Measurements from ENCODE around the gene TRAPPC14. TPM values are rescaled to one million over a fixed set of nuclear protein-coding genes. Genes with fewer than 3 reads are reported as not detected.

The TRAPPC14 gene
- total and polyA plus RNA-seq, 2 of the 8 experiments (the other 6 are each of a cell fraction or from before 2014, with no cell fraction given) = 11.9 to 22.1 TPM

- no peak for TF ChIP-seq EZH2 (IDR thresholded peaks at IDR 0.05; ENCODE audit: low read depth, low read length, severe bottlenecking)
- TF ChIP-seq SP1 (IDR thresholded peaks at IDR 0.05; ENCODE audit: low read depth, low read length) = peak; percentile 99
- TF ChIP-seq BACH1 (IDR thresholded peaks at IDR 0.05; ENCODE audit: low read length) = no peak
- peak; percentile 94 for TF ChIP-seq SP4 (IDR thresholded peaks at IDR 0.05; ENCODE audit: low read length)
- TF ChIP-seq POLR2A (IDR thresholded peaks at IDR 0.05; ENCODE audit: control extremely low read depth in 1 of 2, low read depth in 2 of 2, low read length in 2 of 2) = peak; percentile 38 to 69; a peak in 2 of 3 replicates
- no peak for TF ChIP-seq POU5F1 (IDR thresholded peaks at IDR 0.05; ENCODE audit: low read depth, low read length)
- TF ChIP-seq MAFK (IDR thresholded peaks at IDR 0.05; ENCODE audit: low read depth, low read length) = no peak
- TF ChIP-seq CTCF (IDR thresholded peaks at IDR 0.05; ENCODE audit: control extremely low read depth in 1 of 3, insufficient read depth in 1 of 3, low read depth in 1 of 3, low read length in 3 of 3) = peak in 1 of 3 experiments; percentile 18; a peak in 2 of 4 replicates
- peak; percentile 83 for TF ChIP-seq MAX (IDR thresholded peaks at IDR 0.05)
- no peak for TF ChIP-seq NANOG (IDR thresholded peaks at IDR 0.05; ENCODE audit: insufficient read depth, low read depth, low read length, poor library complexity, severe bottlenecking)
- TF ChIP-seq TEAD4 (IDR thresholded peaks at IDR 0.05; ENCODE audit: low read depth, low read length) = no peak
- no peak for TF ChIP-seq RXRA (IDR thresholded peaks at IDR 0.05; ENCODE audit: insufficient read depth, low read depth, low read length)
- TF ChIP-seq NRF1 (IDR thresholded peaks at IDR 0.05; ENCODE audit: low read depth, low read length) = peak; percentile 72
- TF ChIP-seq SIX5 (IDR thresholded peaks at IDR 0.05; ENCODE audit: low read depth, low read length) = no peak
- no peak for TF ChIP-seq YY1 (IDR thresholded peaks at IDR 0.05; ENCODE audit: low read depth, low read length)
- peak; percentile 71 for TF ChIP-seq CREB1 (IDR thresholded peaks at IDR 0.05)
- no peak for TF ChIP-seq KDM1A (IDR thresholded peaks at IDR 0.05; ENCODE audit: borderline replicate concordance, low read length)
- TF ChIP-seq TAF1 (IDR thresholded peaks at IDR 0.05; ENCODE audit: low read depth, low read length) = peak; percentile 62
- no peak; a peak in 1 of 4 replicates for TF ChIP-seq SIN3A (conservative IDR thresholded peaks at IDR 0.05 in 1 of 2, IDR thresholded peaks at IDR 0.05 in 1 of 2; ENCODE audit: low read depth in 1 of 2, low read length in 2 of 2)
- TF ChIP-seq KDM5A (IDR thresholded peaks at IDR 0.05; ENCODE audit: low read length) = no peak
- no peak for TF ChIP-seq CBX8 (IDR thresholded peaks at IDR 0.05; ENCODE audit: borderline replicate concordance, low read depth, low read length)
- peak; percentile 32; the same call in 1 of the 2 replicates for TF ChIP-seq ATF3 (IDR thresholded peaks at IDR 0.05; ENCODE audit: insufficient read depth, low read depth, low read length)
These were observed 9.8 kb downstream of the TRAPPC14 start, which contains the start of gene LAMTOR4 (continued) for GRCh38 chr7:100148559-100149328.

All from H1 (cell line).